AG04450 (cell line): ENCODE results near the gene CHST9. TPM values are rescaled to one million over a fixed set of nuclear protein-coding genes. Genes with fewer than 3 reads are reported as not detected.

Experiments
- CTCF ChIA-PET: fragments of 300-600, 350-600 bp; formaldehyde crosslinking; extraction: SDS; loops from one replicate; lab custom pipeline; 2022; ENCODE audit warnings: antibody characterized with exemption, inconsistent platforms; lab: Charles Lee
- POLR2A ChIA-PET: fragments of 350-600 bp; formaldehyde crosslinking; extraction: SDS; loops from one replicate; lab custom pipeline; 2021; ENCODE audit warnings: antibody characterized with exemption, inconsistent platforms; lab: Yijun Ruan, JAX
- DNase-seq: peaks from one replicate; pipeline ENCODE4 v3.0.0-alpha.2; 2011; ENCODE audit warnings: low read depth, low spot score
- H3K27ac ChIP-seq: one replicate; pipeline ENCODE4 v1.5.1; 2012; ENCODE audit warnings: low read depth, low read length, control low read depth
- H3K27me3 ChIP-seq: one replicate; pipeline ENCODE4 v1.6.0; 2012; ENCODE audit warnings: low read length; ENCODE audit not compliant: control insufficient read depth, insufficient read depth
- H3K4me3 ChIP-seq: 2 replicates; pipeline ENCODE4 v1.5.1; 2011; ENCODE audit warnings: mild to moderate bottlenecking, low read depth, low read length, control low read depth
- H3K9me3 ChIP-seq: 2 replicates; pipeline ENCODE4 v1.5.1; 2012; ENCODE audit warnings: low read length; ENCODE audit not compliant: control insufficient read depth, insufficient read depth
- CTCF ChIP-seq: IDR thresholded peaks from 2 replicates; pipeline ENCODE4 v1.5.1; 2011; ENCODE audit warnings: low read depth, low read length, control low read depth, inconsistent platforms
- polyA plus RNA-seq: library from polyadenylated mRNA; depleted of rRNA; stranded (reverse); fragments of >200 nt; gene quantifications from 2 replicates; pipeline ENCODE4 v1.2.3, GENCODE V29; 2011

CHST9 gene
- polyA plus RNA-seq, 1 experiment, result not detected

GRCh38 chr18:27184115-27185024 lies 738 bp downstream of the CHST9 start:
- DNase-seq, result no peak
- peaks cover 8% of the 10 kb centered on the region; the same call in 1 of the 2 replicates for H3K9me3 ChIP-seq
- CTCF ChIA-PET, result no interaction called here
- H3K27me3 ChIP-seq, result no peaks in the 10 kb centered on the region
- POLR2A ChIA-PET, result no interaction called here
- H3K27ac ChIP-seq, result no peak overlapping the region
- no peak overlapping the region for H3K4me3 ChIP-seq
- no peak for TF ChIP-seq CTCF

GRCh38 chr18:27181726-27182125 lies 3.4 kb downstream of the CHST9 start:
- DNase-seq, result no peak
- POLR2A ChIA-PET, result no interaction called here
- no peak overlapping the region for H3K4me3 ChIP-seq
- peaks cover 8% of the 10 kb centered on the region; the same call in 1 of the 2 replicates for H3K9me3 ChIP-seq
- H3K27me3 ChIP-seq, result no peaks in the 10 kb centered on the region
- CTCF ChIA-PET, result no interaction called here
- TF ChIP-seq CTCF, result no peak
- no peak overlapping the region for H3K27ac ChIP-seq

- POLR2A ChIA-PET, result no interaction called here
- H3K27me3 ChIP-seq, result no peaks in the 10 kb centered on the region
- CTCF ChIA-PET, result interaction anchor here (0.7 kb wide), 1 partner anchor 612 kb away, joined by 3 read pairs; no protein-coding TSS in a partner anchor
- no peak for DNase-seq
- no peak for TF ChIP-seq CTCF
- no peak overlapping the region for H3K27ac ChIP-seq
- H3K4me3 ChIP-seq, result no peak overlapping the region
- H3K9me3 ChIP-seq, result no peaks in the 10 kb centered on the region
These were observed 6.7 kb downstream of the CHST9 start for GRCh38 chr18:27178424-27178823.

DNA sequence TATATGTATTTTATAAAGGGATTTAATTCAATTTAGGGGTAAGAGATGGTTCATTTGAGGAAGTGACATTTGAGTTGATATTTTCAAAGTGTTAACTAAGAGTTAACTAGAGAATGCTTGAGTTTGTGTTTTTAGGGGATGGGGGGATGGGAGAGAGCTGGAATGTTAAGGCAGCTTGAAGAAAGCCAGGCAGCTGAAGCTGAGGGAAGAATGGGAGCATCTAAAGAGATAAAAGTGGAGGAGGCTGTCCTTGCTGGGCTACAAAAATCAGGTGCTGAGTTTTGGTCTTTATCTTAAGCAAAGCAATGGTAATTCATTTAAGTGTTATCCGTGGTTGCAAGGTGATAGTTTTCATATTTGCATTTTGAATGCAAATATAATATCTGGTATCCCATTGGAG lies 9.2 kb downstream of the CHST9 start:
- DNase-seq, result no peak
- ChIA-PET CTCF (no interaction called here), POLR2A (no interaction called here)
- H3K27me3 ChIP-seq, result no peaks in the 10 kb centered on the region
- H3K27ac ChIP-seq, result no peak overlapping the region
- no peak for TF ChIP-seq CTCF
- no peaks in the 10 kb centered on the region for H3K9me3 ChIP-seq
- H3K4me3 ChIP-seq, result no peak overlapping the region

DNA sequence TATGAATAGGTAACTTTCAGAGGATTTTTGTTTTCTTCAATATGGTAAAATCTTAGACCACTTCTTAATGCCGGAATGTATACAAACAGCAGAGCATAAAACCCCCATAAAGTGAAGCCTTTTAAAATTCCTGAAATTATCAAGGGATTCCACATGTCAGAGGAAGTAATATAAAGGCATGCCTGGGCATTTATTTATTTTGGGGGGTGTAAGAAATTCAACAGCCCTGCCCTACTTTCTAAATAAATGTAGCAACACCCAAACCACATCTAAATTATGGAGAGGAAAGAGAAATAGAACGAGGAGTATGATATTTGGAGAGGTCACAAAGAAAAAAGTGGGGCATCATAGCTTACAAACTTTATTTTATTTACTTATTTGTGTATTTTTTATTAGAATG lies 9.9 kb downstream of the CHST9 start:
- TF ChIP-seq CTCF, result no peak
- no peaks in the 10 kb centered on the region for H3K27me3 ChIP-seq
- H3K4me3 ChIP-seq, result no peak overlapping the region
- H3K9me3 ChIP-seq, result no peaks in the 10 kb centered on the region
- DNase-seq, result no peak
- ChIA-PET POLR2A (no interaction called here), CTCF (no interaction called here)
- H3K27ac ChIP-seq, result no peak overlapping the region
